ENCODE measurements around the gene ERBB4.

DNA sequence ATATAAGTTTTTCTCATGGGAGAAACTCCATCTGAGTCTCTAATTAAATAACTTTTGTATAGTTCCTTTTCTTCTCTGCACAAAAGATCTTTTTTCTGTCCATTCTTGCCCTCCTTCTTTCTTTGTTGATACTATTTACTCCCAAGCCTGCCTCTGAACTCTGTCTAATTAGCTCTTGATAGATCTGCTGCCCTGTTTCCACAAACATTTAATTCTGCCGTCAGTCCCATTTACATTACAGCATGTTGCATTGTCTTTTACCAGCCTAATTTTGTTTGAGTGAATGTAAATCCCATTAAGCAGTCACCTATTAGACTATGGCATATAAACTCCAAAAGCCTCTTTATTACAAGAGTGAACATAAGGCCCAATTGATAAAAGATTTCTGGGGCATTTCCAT, 254.4 kb downstream of the ERBB4 start:
- TF ChIP-seq, protein P1, sequence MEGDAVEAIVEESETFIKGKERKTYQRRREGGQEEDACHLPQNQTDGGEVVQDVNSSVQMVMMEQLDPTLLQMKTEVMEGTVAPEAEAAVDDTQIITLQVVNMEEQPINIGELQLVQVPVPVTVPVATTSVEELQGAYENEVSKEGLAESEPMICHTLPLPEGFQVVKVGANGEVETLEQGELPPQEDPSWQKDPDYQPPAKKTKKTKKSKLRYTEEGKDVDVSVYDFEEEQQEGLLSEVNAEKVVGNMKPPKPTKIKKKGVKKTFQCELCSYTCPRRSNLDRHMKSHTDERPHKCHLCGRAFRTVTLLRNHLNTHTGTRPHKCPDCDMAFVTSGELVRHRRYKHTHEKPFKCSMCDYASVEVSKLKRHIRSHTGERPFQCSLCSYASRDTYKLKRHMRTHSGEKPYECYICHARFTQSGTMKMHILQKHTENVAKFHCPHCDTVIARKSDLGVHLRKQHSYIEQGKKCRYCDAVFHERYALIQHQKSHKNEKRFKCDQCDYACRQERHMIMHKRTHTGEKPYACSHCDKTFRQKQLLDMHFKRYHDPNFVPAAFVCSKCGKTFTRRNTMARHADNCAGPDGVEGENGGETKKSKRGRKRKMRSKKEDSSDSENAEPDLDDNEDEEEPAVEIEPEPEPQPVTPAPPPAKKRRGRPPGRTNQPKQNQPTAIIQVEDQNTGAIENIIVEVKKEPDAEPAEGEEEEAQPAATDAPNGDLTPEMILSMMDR (IDR thresholded peaks at IDR 0.05) = no peak
- TF ChIP-seq POLR2AphosphoS5 (IDR thresholded peaks at IDR 0.05) (no peak), POLR2A (IDR thresholded peaks at IDR 0.05) (no peak)

Measured in prostate gland (tissue), 2 donors.